ENCODE data around the gene CCDC90B. TPM values are rescaled to one million over a fixed set of nuclear protein-coding genes. Genes with fewer than 3 reads are reported as not detected.
"Not testable (repeated sequence)": the region's sequence is repeated elsewhere in the genome, so short reads cannot be mapped to it uniquely, and the experiment has no call there.

CCDC90B gene
- 20.1 TPM for total RNA-seq
- long read RNA-seq, full-length matches to known transcripts = 26 of 30 reads
- long read RNA-seq, partial matches to known transcripts = 1 of 30 reads
- long read RNA-seq, other reads (novel, unspliced or antisense) = 3 of 30 reads

DNA sequence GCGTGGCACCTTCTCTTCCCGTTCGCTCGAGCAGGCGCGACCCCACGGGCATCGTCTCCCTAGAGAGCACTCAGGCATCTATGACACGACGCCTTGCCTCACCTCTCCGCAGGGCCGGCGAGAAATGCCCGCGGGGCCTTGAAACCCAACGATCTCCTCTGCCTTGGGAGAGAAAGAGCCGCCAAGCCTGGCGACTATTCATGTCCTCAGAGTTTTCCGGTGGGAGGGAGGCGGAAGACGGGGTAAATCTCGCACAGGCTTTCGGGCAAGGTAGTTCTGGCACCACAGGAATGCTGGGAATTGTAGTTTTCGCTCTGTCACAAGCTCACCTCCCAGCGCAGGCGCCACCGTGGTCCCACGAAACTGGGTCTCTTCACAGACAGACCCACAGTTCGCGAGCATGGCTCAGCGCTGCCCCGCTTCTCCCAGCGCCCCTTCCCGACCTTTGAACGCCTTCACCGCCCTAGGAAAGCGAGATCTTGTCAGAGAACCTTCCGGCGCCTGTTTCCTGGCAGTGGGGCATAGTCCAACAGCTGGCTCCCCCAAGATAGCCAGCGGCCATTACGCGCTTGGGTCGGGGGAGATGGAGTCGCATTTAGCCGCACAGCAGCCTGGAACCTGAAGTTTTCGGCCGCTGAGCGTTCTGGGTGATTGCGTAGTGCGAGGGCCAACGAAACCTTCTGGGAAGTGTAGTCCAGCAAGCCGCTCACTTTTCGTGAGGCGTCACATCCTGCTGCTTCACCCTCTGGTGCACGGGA is at the start of gene CCDC90B:
TSS of gene CCDC90B (minus strand) at position 597 of the 758 bp plus-strand sequence. CDS start at position 202, 395 bp downstream.
- intact Hi-C loops (cut with DNase I) = no loop called here
- ATAC-seq (ENCODE audit: poor library complexity) = peak; percentile 98
- DNase-seq = peak; percentile 96

DNA sequence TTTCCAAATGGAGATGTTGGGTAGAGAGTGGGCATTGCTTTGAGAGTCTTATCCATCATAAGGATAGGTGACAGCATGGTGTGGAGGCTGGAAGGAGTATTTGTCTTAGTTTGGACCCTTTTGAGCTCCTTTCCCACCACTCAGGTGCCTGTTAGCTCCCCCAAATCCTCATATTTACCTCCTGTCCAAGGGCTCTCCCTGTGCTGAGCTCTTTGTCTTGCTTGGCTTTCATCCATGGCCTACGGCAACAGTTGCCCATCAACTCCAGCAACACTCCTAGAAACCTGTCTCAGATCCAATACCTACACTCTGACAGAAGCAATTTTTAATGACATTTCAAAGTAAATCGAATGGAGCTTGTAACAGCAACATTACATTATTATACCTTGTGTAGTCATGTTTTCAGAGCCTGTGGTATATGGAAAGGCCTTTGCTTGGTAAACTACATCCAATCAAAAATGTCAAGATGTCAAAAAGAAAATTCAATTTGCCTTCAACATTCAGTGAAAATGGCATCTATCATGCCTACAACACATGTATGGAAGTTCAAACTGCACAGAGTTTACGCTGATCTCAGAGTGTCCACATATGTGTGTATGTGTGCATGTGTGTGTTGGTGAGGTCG is 49.4 kb upstream of the CCDC90B start:
- no peak for DNase-seq
- ATAC-seq (ENCODE audit: poor library complexity) = no peak
- intact Hi-C loops (cut with DNase I) = no loop called here

DNA sequence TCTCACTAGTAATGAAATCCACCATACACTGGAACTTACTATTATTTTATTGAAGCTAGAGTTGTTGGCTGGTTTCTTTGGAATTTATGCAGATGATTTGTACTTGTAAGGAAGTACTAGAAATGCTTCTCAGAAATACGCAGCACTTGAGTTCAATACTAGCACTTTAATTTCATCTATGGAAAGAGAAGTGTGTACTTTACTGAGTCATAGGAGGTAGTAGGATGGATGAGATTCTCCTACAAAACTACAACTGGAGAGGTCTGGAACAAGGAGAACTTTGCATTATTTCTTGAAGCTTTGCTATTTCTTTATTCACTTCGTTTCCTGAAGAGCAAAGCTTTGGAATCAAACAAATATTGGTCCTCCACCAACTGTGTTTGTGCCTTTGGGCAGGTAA is 44.1 kb upstream of the CCDC90B start:
- ATAC-seq (ENCODE audit: poor library complexity) = no peak

GRCh38 chr11:83326326-83326725 is 40.2 kb upstream of the CCDC90B start:
- ATAC-seq (ENCODE audit: poor library complexity) (no peak), DNase-seq (no peak)
- intact Hi-C loops (cut with DNase I) = no loop called here

More for the DNA sequence above, 44.1 kb upstream of the CCDC90B start:
- intact Hi-C loops (cut with DNase I) = no loop called here
- no peak for DNase-seq

DNA sequence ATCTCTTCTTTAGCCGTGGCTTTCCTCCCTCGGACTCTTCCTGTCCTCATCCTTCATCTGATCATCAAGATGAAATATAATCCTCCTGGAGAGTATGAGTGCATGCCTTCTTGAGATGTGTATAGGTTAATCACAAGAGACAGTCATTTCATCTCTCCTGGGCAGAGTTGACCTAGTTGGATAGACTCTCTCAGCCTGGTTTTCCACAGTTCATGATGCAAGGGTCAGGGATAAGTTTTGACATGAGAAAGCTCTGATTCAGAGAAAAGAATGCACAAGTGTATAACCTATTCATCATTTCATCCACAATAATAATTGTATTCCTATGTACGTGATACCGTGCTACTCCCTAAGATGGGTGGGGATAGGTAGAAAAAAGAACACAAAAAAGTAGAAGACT is 33.2 kb upstream of the CCDC90B start:
- DNase-seq (no peak), ATAC-seq (ENCODE audit: poor library complexity) (no peak)
- intact Hi-C loops (cut with DNase I) = no loop called here

DNA sequence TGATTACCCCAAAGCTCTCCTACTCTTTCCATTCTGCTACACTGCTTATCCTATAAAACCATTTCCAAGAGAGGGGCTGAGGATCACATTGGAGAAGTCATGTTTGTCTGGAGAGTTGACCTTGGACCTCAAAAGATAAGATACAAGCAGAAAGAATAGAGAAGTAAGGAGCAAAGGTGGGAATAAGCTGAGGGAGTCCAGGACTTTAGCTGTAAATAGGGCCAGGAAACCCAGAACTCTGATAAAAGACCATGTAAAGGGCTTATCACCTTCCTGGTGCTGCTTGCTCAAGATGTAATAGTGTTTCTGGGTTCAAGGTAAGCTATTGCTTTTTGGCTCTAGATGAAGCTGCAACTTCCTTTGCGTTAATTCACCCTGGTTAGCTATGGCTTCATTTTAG is 32.8 kb upstream of the CCDC90B start:
- no peak for DNase-seq
- intact Hi-C loops (cut with DNase I) = no loop called here
- no peak for ATAC-seq (ENCODE audit: poor library complexity)

DNA sequence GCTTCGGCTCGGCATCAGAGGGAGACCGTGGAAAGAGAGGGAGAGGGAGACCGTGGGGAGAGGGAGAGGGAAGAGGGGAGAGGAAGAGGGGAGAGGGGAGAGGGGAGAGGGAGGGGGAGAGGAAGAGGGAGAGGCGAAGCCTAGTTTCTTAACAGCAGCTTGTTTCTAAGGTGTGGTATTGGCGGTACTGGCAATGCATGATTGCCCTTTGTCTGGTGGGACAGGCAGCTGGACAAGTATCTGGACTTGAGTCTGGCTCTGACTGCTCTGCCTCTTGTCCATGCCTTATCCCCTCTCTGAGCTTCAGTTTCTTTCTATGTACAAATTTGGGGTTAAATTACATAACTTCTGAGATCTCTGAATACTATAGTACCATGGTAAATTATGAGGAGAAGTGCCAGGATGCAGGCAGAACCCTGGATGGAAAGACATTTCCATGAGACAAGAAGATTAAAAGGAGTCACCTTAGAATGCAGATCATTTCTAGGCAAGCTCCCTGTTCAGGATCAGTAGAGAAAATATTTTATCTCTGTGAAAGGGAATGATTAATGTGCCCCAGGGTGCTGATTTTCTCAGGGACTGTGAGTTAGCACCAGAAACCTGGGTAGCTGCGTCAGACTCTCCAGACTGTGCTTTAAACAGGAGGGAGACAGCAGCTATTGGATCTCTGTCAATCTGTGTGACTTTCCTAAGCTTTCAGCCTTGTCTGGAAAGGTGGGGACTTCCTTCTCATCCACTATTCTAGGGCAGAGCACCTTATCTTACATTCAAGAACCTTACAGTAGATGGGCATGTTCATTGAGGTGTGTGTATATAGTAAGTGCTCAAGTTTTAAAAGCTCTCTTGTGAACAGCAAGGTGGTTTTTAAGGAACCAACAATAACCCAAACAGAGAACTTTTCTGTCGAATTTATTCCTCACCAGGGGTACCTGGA is 31.9 kb upstream of the CCDC90B start:
- DNase-seq (no peak), ATAC-seq (ENCODE audit: poor library complexity) (no peak)
- intact Hi-C loops (cut with DNase I) = no loop called here

DNA sequence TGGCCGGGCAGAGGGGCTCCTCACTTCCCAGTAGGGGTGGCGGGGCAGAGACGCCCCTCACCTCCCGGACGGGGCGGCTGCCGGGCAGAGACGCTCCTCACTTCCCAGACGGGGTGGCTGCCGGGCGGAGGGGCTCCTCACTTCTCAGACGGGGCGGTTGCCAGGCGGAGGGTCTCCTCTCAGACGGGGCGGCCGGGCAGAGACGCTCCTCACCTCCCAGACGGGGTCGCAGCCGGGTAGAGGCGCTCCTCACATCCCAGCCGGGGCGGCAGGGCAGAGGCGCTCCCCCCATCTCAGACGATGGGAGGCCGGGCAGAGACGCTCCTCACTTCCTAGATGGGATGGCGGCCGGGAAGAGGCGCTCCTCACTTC is 30.7 kb upstream of the CCDC90B start:
- DNase-seq; ATAC-seq (ENCODE audit: poor library complexity); intact Hi-C loops (cut with DNase I): not testable (repeated sequence)

DNA sequence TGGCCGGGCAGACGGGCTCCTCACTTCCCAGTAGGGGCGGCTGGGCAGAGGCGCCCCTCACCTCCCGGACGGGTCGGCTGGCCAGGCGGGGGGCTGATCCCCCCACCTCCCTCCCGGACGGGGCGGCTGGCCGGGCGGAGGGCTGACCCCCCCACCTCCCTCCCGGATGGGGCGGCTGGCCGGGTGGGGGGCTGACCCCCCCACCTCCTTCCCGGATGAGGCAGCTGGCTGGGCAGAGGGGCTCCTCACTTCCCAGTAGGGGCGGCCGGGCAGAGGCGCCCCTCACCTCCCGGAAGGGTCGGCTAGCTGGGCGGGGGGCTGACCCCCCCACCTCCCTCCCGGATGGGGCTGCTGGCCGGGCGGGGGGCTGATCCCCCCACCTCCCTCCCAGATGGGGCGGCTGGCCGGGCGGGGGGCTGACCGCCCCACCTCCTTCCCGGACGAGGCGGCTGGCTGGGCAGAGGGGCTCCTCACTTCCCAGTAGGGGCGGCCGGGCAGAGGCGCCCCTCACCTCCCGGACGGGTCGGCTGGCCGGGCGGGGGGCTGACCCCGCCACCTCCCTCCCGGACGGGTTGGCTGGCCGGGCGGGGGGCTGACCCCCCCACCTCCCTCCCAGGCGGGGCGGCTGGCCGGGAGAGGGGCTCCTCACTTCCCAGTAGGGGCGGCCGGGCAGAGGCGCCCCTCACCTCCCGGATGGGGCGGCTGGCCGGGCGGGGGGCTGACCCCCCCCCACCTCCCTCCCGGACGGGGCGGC is 30.2 kb upstream of the CCDC90B start:
- intact Hi-C loops (cut with DNase I); ATAC-seq (ENCODE audit: poor library complexity); DNase-seq: not testable (repeated sequence)

DNA sequence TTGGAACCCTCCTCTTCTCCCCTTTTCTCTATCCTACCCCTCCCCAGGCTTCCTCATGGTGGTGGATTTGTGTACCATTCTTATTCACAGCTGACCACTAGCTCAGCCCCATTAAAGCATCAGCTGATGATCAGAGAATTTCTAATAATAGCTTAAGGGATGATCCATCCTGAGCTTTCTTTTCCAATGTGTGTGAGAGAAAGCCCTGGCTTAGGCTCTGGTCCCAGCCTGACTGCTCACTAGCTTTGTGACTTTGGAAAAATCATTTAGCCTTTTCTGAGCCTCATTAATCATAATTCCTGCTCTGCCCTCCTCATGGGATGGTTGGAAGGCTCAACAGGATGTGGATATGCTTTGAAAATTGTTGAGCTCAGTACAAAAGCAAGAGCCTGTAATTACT is 26.3 kb upstream of the CCDC90B start:
- intact Hi-C loops (cut with DNase I) = no loop called here
- ATAC-seq (ENCODE audit: poor library complexity) (no peak), DNase-seq (no peak)

- intact Hi-C loops (cut with DNase I) = no loop called here
- DNase-seq (no peak), ATAC-seq (ENCODE audit: poor library complexity) (no peak)
These were observed 25.5 kb upstream of the CCDC90B start for GRCh38 chr11:83311701-83312100.

- ATAC-seq (ENCODE audit: poor library complexity) = no peak
- intact Hi-C loops (cut with DNase I) = no loop called here
- DNase-seq = no peak
These were observed 24.6 kb upstream of the CCDC90B start for GRCh38 chr11:83310718-83311117.

GRCh38 chr11:83308536-83308935 is 22.4 kb upstream of the CCDC90B start:
- ATAC-seq (ENCODE audit: poor library complexity); DNase-seq; intact Hi-C loops (cut with DNase I): not testable (repeated sequence)

DNA sequence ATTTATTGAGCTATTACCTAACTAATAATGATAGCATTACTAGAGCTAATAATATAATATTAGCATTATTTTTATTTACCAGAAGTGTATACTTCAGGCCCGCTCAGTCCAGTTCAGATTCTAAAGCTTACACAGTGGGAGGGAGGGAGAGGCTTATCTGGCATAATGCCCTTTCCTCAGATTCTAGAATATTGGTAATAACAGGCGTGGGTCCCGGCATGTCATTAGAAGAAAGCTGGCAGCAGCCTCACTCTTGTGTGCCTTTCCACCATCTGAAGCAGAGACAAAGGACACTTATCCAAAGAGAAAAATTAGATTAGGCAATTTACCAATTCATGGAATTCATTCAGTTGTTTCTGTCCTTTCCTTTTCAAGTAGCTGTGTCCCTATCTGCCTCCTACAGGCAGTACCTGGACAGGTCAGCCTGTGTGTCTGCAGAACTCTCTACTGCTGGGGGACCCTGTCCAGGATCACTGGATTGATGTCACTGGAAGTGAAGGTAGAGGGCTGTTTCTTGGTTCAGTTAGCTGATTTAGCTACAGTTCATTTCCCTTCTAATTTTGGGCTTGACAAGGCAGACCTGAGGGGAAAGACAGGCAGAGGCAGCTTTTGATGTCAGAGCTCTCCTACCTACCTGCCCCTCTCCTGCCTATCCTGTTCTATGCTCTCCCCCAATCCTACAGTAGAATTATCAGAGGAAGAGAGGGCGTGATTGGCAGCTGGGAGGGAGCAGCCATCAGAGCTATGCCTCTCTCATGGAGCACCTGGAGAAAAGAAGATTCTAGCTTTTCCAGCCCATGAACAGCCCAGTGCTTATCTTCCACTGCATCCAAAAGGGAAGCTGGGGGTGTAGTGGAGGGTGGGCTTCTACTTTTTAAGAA is 20.3 kb upstream of the CCDC90B start:
- intact Hi-C loops (cut with DNase I) = no loop called here
- no peak for ATAC-seq (ENCODE audit: poor library complexity)
- no peak for DNase-seq

GRCh38 chr11:83303316-83303715 is 17.1 kb upstream of the CCDC90B start:
- no peak for DNase-seq
- no peak for ATAC-seq (ENCODE audit: poor library complexity)
- intact Hi-C loops (cut with DNase I) = no loop called here

- intact Hi-C loops (cut with DNase I) = no loop called here
- ATAC-seq (ENCODE audit: poor library complexity) (no peak), DNase-seq (no peak)
These were observed 16.0 kb upstream of the CCDC90B start for GRCh38 chr11:83302151-83302550.

DNA sequence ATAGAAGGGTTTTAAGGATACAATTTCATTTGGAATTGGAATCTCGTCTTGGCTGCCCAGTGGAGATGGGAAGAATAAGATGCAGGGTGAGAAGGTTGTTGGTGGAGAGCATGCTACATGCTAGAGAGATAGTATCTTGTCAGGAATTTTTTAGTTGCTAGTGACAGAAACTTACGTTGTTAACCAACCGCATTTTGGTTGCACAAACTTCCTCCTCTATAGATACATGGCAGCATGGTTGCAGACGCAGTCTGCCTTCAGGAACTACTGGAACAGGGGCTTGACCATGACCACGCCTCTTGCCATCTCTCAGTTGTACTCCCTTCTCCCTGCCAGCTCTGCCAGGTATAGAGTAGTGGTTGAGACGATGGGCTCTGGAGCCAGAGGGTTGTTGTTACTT is 13.5 kb upstream of the CCDC90B start:
- DNase-seq (no peak), ATAC-seq (ENCODE audit: poor library complexity) (no peak)
- intact Hi-C loops (cut with DNase I) = no loop called here

All from Right ventricle myocardium superior (tissue), 1 donor.